HG03066 (cell line): ENCODE data around the gene TIMP2.
"Not testable (repeated sequence)": the region's sequence is repeated elsewhere in the genome, so short reads cannot be mapped to it uniquely, and the experiment has no call there.

Experiments used
- ATAC-seq: cut with Tn5 transposase; IDR thresholded peaks from one replicate; pipeline ENCODE4 v1.9.1; 2021; ENCODE audit warnings: low read depth; ENCODE audit not compliant: unreplicated experiment

The TIMP2 gene

DNA sequence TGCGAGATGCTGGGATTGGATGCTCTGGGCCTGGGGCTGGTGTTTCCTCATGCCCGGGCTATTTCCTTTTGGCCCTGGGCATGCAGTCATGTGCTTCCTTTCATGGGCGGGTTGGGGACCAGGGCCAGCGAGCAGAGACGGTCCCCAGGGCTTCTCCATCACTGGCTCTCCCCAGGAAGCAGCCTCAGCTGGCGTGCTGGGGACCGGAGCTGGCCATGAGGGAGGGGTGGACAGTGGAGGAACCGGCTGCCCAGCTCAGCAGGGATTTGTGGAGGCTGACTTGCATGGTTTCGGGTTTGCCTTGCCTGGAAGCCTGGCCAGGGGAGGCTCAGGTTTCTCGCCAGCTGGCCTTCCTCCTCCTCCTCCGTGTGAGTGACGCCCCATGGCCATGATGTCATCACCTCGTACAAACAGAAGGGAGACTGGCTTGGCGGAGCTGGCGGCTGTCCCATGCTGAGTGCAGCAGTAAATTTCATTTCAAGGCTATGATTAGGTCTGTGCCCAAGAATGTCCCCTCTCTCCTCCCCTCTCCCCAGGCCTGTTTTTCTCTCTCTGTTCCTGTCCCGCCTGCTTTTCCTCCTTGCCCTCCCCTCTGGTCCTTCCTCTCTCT lies 8.9 kb upstream of the TIMP2 start:
- no peak for ATAC-seq

DNA sequence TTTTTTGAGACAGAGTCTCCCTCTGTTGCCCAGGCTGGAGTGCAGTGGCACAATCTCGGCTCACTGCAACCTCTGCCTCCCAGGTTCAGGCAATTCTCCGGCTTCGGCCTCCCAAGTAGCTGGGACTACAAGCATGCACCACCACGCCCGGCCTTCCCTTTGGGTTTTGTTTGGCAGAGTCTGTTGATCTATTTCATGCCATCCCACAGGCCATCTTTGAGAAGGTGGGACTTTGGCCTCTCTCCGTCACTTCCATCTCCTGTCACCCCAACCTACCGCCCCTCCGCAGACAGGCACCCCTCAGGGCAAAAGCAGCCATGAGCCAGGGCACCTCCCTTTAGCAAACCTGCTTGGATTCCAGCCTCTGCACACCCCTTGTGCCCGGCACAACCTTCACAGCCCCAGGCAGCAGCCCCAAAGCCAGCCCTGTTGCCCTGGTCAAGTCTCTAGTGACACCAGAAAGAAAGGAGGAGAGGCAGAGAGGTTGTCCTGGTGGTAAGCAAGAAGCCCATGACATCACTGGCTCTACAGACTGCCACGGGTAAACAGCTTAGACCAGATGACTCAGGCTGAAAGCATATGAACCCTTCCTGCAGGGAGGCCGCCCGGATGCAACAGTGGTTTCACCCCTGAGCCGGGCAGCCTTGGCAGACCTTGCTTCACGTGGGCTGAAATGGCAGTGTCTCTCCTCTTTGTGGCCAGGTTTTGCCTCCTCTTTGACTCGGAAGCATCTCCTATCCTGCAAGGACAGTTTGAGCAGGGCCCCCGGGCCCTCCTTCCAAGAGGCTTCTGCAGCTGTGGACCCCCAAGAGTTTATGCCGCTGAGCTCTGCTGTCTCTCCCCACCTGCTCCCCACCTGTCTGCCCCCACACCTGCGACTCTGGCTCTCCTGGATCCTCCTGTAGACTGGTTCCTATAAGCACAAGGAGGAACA lies 8.1 kb upstream of the TIMP2 start:
- no peak for ATAC-seq

DNA sequence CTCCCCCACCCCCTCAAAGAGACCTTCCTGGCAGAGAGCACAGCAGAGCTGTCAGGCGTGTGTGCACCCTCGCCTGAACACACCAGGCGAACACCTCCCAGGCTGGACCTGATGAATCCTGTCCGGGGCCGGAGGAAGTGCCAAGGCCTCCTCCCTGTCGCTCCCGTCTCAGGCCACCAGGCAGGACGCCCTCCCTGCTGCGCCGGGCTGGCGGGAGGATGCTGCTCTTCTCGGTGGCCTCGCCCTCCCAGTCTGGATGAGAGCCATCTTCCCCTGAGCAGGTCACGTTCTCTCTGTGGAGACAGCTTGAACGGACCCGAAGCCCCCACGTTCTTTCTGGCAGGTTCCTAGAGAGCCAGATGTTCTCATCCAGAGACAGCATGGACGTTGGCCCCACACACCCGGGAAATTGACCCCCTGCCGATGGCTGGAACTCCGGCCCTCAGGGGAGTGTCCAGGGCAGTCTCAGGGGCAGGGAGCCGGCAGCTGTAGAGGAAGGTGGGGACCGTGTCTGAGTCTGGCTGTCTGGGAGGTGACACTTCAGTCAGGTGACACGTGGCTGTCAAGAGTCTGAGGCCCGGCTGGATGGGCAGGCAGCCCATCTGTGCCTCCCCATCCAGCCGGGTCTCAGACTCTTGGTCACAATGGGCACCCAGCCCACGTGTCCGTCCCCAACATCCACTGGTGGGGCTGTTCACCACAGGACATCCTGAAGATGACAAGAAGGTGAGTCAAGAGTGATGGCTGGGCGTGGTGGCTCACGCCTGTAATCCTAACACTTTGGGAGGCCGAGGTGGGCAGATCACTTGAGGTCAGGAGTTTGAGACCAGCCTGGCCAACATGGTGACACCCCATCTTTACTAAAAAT lies 5.0 kb upstream of the TIMP2 start:
- no peak for ATAC-seq

DNA sequence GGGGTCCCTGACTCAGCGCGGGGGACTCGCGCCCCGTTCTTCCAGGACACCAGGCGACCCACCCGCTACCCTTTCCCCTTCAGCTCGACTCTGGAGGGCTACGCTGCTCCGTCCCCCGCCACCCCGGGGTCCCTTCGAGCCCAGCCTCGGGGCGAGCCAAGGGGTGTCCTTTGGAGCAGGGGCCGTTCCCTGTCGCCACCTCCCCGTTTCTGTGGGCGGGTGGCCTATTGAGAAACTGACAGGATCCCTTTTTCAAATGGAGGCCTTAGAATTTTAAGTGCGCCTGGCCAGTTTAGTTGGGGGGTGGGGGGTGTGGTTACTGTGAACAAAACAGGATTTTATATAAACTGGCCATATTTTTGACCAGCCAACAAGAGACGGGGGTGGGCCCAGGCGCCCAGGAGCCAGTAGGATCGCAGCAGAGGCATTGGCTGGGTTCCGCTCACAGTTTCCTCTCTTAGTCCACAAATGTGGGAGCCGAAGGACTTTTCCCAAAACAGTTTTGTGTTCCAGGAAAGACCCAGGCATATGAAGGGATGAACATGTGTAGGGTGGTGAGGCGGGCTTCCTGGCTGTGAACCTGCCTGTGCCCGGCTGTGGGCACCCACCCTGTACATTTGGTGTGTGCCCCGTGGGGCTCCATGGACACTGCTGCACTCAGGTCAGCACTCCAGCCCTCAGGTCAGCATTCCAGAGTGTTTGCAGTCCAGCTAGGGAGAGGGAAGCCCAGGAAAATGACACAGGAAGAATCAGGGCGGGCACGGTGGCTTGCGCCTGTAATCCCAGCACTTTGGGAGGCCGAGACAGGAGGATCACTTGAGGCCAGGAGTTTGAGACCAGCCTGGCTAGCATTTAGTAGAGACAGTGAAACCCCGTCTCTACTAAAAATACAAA lies 722 bp upstream of the TIMP2 start:
- no peak for ATAC-seq

- ATAC-seq, result no peak
Measured at GRCh38 chr17:78924481-78925151, 571 bp downstream of the TIMP2 start.

GRCh38 chr17:78923660-78924453 lies 1.3 kb downstream of the TIMP2 start:
- no peak for ATAC-seq

DNA sequence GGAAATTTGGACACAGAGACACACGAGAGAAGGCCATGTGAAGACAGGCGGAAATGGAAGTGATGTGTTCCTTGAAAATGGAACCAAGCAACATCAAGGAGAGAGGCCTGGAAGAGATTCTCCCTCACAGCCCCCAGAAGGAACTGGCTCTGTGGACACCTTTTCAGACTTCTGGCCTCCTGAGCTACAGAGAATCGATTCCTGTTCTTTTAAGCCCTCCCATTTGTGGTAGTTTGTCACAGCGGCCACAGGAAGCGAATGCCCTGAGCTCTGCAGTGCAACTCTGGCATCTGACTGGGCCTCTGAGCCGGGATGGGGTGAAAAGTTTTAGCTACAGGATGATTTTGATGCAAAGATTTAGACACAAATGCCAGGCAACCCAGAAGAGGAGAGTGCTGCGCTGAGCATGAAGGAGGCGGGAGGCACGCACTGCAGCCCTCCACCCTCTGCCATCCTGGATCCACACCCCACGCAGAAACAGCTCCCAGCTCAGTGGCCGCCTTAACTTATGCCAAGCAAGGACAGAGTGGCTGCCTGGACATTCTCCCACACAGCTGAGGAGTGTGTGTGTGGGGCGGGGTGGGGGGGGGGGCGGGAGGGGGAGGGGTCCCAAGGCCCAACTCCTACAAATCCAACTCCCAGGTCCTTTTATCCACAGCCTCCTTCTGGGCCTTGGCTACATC lies 2.2 kb downstream of the TIMP2 start:
- ATAC-seq, result no peak

DNA sequence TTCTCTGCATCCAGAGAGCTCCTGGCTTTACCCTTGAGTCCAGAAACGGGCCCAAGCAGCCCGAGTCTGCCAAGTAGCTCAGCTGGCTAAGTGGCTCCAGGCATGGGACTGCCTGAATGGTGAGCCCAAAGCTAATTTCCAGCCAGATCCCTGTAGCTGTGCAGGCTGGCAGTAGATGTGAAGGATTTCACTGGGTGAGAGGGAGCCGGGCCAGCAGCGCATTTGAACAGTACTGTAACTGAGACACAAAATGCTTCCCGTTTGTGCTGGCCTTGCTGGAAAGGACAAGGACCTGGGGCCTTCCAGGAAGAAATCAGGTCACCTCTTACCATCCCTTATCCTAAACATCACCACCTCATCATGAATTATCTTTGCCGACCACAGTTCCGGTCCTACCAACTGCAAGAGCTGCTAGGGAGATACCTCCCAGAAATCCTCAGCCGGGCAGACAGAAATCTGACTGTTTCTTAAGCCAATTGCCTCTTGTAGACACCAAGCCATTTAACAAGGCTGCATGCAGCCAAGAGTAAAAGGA lies 3.7 kb downstream of the TIMP2 start:
- no peak for ATAC-seq

- no peak for ATAC-seq
Measured at GRCh38 chr17:78920528-78920927, 4.7 kb downstream of the TIMP2 start.

- no peak for ATAC-seq
Measured at GRCh38 chr17:78919861-78920450, 5.2 kb downstream of the TIMP2 start.

GRCh38 chr17:78918979-78919378 lies 6.2 kb downstream of the TIMP2 start:
- no peak for ATAC-seq

DNA sequence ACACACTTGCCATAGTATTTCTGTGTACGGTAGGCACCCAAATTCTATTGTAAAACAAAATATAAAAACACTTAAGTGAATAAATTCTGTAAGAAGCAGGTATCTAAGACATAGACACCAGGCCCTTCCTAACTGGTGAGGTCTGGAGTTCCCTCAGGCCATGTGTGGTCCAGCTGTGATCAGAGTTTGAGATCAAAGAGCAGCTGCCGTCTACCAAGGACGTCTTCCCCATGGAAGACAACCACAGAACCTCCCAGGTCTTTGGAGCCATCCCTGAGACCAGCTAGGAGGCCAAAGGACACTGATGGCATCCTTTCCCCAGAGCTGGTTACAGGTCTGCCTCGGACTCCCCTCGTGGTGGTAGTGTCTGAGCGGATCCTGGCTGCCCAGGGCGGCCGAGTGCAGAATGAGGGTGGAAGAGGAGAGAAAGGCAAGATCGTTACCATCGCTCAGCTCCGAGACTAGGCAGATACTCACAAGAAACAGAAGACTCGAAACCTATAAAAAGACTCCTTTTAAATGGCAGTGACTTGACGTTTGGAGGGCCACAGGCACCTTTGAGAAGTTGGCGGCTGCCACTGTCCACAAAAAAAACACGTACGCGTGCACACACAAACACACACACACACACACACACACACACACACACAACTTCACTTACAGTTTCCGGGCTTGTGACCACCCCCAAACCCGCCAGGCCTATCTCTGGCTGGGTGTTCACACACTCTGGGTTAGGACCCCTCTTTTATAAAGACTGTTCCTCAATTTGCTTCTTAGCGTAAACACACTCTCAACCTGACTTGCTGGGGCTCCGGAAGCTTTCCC lies 7.5 kb downstream of the TIMP2 start:
- no peak for ATAC-seq

GRCh38 chr17:78915872-78916632 lies 9.1 kb downstream of the TIMP2 start:
- no peak for ATAC-seq

DNA sequence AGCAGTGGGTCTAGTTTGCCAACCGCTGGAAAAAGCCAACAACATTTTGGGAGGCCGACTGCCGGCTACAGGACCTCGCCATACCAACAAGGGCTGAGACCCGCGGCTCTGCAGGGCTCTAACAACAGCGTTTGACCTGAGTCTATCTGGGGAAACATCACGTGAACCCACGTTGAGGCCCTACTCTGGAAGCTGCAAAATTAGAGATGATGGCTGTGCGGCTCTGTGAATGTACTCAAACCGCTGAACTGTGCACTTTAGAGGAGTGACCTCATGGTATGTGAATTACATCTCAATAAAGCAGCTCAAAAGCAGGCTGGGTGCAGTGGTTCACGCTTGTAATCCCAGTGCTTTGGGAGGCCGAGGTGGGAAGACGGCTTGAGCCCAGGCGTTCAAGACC lies 12.1 kb downstream of the TIMP2 start:
- ATAC-seq, result no peak

- no peak for ATAC-seq
Measured at GRCh38 chr17:78912082-78912481, 13.1 kb downstream of the TIMP2 start.

- not testable (repeated sequence) for ATAC-seq
Measured at GRCh38 chr17:78911543-78911942, 13.6 kb downstream of the TIMP2 start.
